Fibroblast of skin of scalp (primary cell): ENCODE data around the gene TBL2. TPM values are rescaled to one million over a fixed set of nuclear protein-coding genes. Genes with fewer than 3 reads are reported as not detected.
"Not testable (repeated sequence)": the region's sequence is repeated elsewhere in the genome, so short reads cannot be mapped to it uniquely, and the experiment has no call there.

Source experiments
- DNase-seq: peaks from one replicate; pipeline ENCODE4 v3.0.0-alpha.2; 2013
- polyA plus RNA-seq, 2 experiments: library from polyadenylated mRNA; unstranded; fragments of 120-200 nt; gene quantifications; one replicate each; pipeline ENCODE4 v1.2.1, GENCODE V29; 2013; ENCODE audit not compliant: insufficient read length in 2 of 2

Gene TBL2, protein sequence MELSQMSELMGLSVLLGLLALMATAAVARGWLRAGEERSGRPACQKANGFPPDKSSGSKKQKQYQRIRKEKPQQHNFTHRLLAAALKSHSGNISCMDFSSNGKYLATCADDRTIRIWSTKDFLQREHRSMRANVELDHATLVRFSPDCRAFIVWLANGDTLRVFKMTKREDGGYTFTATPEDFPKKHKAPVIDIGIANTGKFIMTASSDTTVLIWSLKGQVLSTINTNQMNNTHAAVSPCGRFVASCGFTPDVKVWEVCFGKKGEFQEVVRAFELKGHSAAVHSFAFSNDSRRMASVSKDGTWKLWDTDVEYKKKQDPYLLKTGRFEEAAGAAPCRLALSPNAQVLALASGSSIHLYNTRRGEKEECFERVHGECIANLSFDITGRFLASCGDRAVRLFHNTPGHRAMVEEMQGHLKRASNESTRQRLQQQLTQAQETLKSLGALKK
- polyA plus RNA-seq (2013, experiment 1 of 2; ENCODE audit: insufficient read length) = 60.9 TPM
- 57.9 TPM for polyA plus RNA-seq (2013, experiment 2 of 2; ENCODE audit: insufficient read length)

DNA sequence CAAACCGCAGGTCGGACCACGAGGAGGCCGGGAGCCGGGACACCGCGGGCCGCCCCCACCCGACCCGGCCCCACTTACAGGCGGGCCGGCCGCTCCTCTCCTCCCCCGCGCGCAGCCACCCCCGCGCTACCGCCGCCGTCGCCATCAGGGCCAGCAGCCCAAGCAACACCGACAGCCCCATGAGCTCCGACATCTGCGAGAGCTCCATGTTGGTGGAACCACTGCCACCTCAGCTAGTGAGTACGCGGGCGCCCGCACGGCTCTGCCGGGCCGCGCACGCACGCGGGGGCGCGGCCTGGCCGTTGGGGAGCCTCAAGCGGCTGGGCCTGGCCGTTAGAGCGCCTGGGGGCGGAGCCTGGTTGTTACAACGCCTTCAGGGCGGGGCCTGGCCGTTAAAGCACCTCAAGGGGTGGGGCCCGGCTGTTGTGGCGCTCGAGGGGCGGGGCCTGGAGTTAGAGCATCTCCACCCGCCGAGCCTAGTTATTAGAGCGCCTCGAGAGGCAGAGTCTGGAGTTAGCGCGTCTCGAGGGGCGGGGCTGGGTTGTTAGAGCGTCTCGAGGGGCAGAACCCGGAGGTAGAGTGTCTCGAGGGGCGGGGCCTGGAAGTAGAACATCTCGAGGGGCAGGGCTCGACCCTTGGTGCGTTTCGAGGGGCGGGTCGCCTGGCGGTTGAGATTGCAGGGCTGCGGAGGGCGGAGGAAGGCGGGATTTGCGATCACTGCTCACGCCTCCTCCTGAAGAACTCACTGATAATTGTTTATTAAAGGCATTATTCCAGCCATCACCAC is at the start of gene TBL2:
TSS of gene TBL2 (minus strand) at position 238 of the 787 bp plus-strand sequence. CDS start at position 208, 30 bp downstream.
- DNase-seq = peak; percentile 99

GRCh38 chr7:73626814-73627213 is 48.4 kb upstream of the TBL2 start:
- no peak for DNase-seq

- no peak for DNase-seq
These were observed 46.9 kb upstream of the TBL2 start for GRCh38 chr7:73625276-73625675.

DNA sequence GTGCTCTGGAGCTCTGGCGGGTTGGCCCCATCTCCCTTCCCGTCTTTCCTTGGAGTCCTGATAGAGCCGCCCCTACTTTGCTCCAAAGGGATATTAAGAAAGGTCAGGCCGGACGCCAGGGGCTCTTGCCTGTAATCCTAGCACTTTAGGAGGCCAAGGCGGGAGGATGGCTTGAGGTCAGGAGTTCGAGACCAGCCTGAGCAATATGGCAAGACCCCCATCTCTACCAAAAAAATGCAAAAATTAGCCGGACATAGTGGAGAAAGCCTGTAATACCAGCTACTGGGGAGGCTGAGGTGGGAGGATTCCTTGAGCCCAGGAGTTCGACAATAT is 46.3 kb upstream of the TBL2 start:
- no peak for DNase-seq

- peak; percentile 53 for DNase-seq
These were observed 45.7 kb upstream of the TBL2 start, which contains the start of gene MLXIPL for GRCh38 chr7:73623798-73624668. Gene MLXIPL, minus strand, starts transcription at chr7:73624522. Its CDS starts 30 bp downstream, at chr7:73624492.

DNA sequence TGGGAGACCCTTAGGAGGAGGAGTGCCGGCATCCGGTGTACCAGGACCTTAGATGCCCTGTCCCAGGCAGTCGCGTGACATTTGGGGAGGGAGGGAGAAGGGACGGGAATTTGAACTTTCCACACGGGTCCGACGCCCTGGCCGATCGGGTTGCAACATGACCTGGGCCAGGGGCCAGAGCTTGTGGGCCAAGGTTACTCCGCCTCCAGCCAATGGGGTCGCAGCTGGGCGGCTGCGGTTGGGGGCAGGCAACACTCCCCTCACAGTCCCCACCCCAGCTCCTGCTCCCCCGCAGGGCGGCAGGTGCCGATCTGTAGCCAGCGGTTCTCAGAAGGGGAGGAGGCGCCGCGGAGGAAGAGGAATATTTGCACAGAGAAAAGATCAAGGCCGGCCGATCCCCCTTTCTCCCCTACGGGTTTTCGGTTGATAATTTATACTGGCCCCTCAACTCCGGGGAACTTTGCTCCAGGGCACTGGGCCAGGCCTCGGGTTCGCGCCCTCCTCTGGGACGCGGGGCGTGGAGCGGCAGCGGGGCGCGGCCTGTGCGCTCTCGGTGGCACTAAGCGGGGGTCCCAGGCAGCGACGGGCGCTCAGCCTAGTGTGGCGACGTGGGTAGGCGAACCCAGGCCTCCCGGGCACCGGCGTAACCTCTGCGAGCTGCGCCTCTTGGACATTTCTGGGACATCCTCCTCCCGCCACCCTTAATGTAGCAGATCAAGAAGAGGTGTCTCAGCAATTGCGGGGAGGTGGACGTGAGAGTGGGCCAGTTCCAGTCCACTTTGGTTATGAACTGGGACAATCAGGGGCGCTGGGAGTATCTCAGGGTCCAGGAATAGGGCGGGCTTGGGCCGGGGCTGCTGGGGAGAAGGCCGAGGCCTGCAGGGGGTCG is 44.8 kb upstream of the TBL2 start:
- DNase-seq = no peak

DNA sequence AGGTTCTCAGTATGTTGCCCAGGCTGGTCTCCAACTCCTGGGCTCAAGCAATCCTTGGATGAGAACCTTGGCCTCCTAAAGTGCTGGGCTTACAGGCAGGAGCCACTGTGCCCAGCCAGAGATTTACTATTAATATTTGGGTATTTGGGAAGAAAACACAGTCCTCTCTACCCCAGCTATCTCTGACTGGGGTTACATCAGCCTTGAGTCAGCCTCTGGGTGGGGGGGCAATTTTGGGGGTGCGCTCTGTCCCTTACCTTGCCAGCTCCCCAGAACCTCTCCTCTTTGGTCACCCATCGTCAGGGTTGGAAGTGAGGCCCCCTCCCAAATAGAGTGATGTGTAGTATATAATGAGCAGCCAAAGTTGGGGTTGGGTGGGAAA is 44.1 kb upstream of the TBL2 start:
- DNase-seq = no peak

DNA sequence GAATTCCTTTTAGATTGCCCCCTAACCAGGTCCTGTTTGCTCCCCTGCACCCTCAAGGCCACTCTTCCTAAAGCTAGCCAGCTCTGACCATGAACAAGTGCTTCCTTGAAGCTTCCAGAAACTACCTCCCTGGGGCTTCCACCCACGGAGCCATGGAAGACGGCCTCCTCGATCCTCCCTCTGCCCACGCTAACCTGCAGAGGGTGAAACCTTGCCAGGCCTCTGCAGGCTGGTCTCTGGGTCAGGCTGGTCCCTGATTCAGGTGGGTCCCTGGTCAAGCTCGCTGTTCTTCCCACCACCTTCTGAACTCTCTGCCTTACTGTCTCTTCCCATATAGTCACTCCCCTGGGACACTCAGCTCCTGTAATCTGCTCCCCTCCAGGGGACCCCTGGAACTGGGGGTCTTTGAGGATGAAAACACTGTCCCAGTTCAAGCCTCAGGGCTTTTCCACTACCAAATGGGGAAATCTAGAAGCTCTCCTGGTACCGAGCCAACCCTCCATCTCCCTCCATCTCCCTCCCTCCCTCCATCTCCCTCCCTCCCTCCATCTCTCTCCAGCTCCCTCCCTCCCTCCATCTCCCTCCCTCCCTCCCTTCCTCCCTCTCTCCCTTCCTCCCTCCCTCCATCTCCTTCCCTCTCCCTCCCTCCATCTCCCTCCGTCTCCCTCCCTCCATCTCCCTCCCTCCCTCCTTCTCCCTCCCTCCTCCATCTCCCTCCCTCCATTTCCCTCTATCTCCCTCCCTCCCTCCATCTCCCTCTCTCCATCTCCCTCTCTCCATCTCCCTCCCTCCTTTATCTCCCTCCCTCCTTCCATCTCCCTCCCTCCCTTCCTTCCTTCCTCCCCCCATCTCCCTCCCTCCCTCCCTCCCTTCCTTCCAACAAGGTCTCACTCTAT is 43.0 kb upstream of the TBL2 start:
- no peak for DNase-seq

- not testable (repeated sequence) for DNase-seq
These were observed 41.0 kb upstream of the TBL2 start for GRCh38 chr7:73619394-73619793.

GRCh38 chr7:73618538-73618937 is 40.2 kb upstream of the TBL2 start:
- no peak for DNase-seq

GRCh38 chr7:73617520-73617919 is 39.1 kb upstream of the TBL2 start:
- not testable (repeated sequence) for DNase-seq

- DNase-seq = peak; percentile 33
These were observed 37.5 kb upstream of the TBL2 start for GRCh38 chr7:73615886-73616285.

DNA sequence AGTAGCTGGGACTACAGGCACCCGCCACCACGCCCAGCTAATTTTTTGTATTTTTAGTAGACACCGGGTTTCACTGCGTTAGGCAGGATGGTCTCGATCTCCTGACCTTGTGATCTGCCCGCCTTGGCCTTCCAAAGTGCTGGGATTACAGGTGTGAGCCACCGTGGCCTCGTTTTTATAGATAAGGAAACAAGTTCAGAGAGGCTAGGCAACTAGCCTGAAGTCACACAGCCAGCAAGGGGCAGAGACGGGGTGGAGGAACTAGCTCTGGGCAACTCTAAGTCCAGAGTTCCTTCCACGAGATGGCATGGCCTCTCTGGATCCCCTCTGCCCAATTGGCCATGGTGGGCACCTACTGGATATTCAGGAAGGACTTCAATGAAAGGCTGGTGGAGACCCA is 36.6 kb upstream of the TBL2 start:
- not testable (repeated sequence) for DNase-seq

DNA sequence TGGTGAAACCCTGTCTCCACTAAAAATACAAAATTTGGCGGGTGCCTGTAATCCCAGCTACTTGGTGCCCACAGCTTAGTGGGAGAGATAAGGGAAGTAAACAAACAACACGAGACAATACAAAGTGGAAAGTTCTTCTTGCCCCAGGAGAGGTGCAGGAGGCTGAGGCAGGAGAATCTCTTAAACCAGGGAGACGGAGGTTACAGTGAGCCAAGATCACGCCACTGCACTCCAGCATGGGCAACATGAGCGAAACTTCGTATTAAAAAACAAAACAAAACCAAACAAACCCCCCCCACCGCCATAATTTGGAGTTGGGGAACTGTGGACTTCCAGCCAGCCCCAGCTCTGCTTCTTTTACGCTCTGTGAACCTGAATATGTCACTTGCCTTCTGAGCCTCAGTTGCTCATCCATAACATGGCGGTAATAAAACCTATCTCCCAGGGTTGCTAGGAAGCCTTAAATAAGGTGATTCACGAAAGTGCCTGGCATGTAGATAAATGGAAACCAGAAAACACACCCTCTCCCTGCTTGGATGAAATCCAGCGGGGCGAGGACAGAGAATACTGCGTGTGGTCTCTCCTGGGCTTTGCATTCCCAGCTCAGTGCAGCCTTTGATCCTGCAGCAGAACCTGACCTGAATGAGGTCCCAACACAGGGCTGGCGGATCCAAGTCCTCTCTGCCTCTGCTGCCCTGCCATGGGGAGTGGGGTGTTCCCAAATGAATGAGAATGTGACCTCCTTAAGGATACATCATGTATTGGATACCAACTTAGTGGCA is 35.8 kb upstream of the TBL2 start:
- DNase-seq = no peak

DNA sequence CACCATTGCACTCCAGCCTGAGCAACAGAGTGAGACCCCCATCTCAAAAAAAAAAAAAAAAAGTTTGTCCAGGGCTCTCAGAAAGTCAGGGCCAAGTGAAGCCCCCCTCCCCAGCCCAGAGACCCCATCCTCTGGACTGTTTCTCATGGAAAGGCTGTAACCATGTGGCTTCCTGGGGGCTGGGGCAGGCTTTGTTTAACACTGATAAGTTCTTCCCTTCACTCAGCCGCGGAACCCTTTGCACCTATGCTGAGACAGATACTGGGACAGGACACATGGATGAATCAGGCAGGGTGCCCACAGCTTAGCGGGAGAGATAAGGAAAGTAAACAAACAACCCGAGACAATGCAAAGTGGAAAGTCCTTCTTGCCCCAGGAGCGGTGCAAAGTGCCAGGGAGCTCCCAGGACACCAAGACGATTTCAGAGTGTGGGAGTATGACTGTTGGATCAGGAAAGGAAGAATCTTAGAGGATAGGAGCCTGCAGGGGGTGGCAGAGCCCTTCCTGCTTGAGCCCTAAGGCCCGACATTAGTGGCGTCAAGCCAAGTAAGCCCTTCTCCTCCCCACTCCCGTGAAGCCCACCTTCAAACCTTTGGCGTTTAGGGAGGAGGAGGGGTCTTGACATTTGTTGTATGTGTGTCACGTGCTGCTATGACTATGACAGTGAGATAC is 34.4 kb upstream of the TBL2 start:
- DNase-seq = peak; percentile 34

DNA sequence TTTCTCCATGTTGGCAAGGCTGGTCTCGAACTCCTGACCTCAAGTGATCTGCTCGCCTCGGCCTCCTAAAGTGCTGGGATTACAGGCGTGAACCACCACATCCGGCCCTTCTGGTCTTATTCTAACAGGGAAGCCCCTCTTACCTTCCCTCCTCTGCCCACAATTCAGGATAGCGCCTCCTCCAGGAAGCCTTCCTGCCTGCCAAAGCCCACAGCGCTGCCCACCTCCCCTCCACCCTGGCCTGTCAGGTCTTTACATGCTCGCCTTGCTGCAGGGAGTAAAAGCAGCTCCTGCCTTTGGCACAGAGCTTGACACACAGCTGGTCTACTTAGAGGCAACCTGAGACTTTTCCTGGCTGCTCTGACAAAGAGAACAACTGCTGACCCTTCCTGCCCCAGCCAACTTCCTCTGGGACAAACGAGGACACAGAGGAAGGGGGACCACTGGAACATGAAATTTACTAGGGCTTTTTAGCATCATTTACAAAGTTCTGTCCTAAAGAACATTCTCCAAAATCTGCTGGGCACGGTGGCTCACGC is 32.7 kb upstream of the TBL2 start:
- no peak for DNase-seq

- DNase-seq = no peak
These were observed 31.7 kb upstream of the TBL2 start for GRCh38 chr7:73610105-73610504.

- not testable (repeated sequence) for DNase-seq
These were observed 29.3 kb upstream of the TBL2 start for GRCh38 chr7:73607692-73607983.
